Measurements from ENCODE around the gene NIPAL3.

NIPAL3 gene

GRCh38 chr1:24400065-24400464, 15.5 kb upstream of the NIPAL3 start:
- no peaks in the 10 kb centered on the region for H3K79me2 ChIP-seq (ENCODE audit: insufficient read depth, low read length)
- H3K27me3 ChIP-seq (ENCODE audit: low read length), result no peaks in the 10 kb centered on the region
- peaks cover 6% of the 10 kb centered on the region; the same call in 1 of the 2 replicates for H3F3A ChIP-seq (ENCODE audit: insufficient read depth)
- 0 out of 2 replicates have a peak, but pooled peaks cover 2% of the 10 kb centered on the region for H3K36me3 ChIP-seq (ENCODE audit: low read length)
- no peak overlapping the region for H3K27ac ChIP-seq (ENCODE audit: low read depth, low read length)
- no peak overlapping the region for H2AFZ ChIP-seq (ENCODE audit: low read depth, low read length, severe bottlenecking)
- H3K4me2 ChIP-seq (ENCODE audit: low read depth, low read length, poor library complexity, severe bottlenecking), result no peak overlapping the region
- TF ChIP-seq EZH2phosphoT487 (conservative IDR thresholded peaks at IDR 0.05; ENCODE audit: low read length) (no peak), CTCF (IDR thresholded peaks at IDR 0.05; ENCODE audit: insufficient read depth, low read length, poor library complexity, severe bottlenecking) (no peak)
- no peaks in the 10 kb centered on the region for H3K9me3 ChIP-seq (ENCODE audit: insufficient read depth, low read length)
- no peaks in the 10 kb centered on the region for H3K9me2 ChIP-seq (replicated peaks; ENCODE audit: insufficient read depth, low read length)
- no peaks in the 10 kb centered on the region for H4K20me1 ChIP-seq (ENCODE audit: low read depth, low read length)
- no peak overlapping the region for H3K4me3 ChIP-seq (ENCODE audit: insufficient read depth, low read length, poor library complexity, severe bottlenecking)
- H3K9ac ChIP-seq (ENCODE audit: low read length), result no peak overlapping the region

- TF ChIP-seq EZH2phosphoT487 (conservative IDR thresholded peaks at IDR 0.05; ENCODE audit: low read length), result no peak
- no peaks in the 10 kb centered on the region for H3K9me2 ChIP-seq (replicated peaks; ENCODE audit: insufficient read depth, low read length)
- H3K27ac ChIP-seq (ENCODE audit: low read depth, low read length), result no peak overlapping the region
- no peak overlapping the region for H3K9ac ChIP-seq (ENCODE audit: low read length)
- H3K27me3 ChIP-seq (ENCODE audit: low read length), result no peaks in the 10 kb centered on the region
- no peaks in the 10 kb centered on the region for H3K79me2 ChIP-seq (ENCODE audit: insufficient read depth, low read length)
- no peak overlapping the region for H3K4me2 ChIP-seq (ENCODE audit: low read depth, low read length, poor library complexity, severe bottlenecking)
- peaks cover 6% of the 10 kb centered on the region; the same call in 1 of the 2 replicates for H3F3A ChIP-seq (ENCODE audit: insufficient read depth)
- H3K36me3 ChIP-seq (ENCODE audit: low read length), result 0 out of 2 replicates have a peak, but pooled peaks cover 2% of the 10 kb centered on the region
- no peak overlapping the region for H3K4me3 ChIP-seq (ENCODE audit: insufficient read depth, low read length, poor library complexity, severe bottlenecking)
- no peaks in the 10 kb centered on the region for H3K9me3 ChIP-seq (ENCODE audit: insufficient read depth, low read length)
- H4K20me1 ChIP-seq (ENCODE audit: low read depth, low read length), result no peaks in the 10 kb centered on the region
- H2AFZ ChIP-seq (ENCODE audit: low read depth, low read length, severe bottlenecking), result no peak overlapping the region
These were observed 11.8 kb upstream of the NIPAL3 start for GRCh38 chr1:24403806-24404205.

GRCh38 chr1:24406788-24407187, 8.8 kb upstream of the NIPAL3 start:
- no peaks in the 10 kb centered on the region for H4K20me1 ChIP-seq (ENCODE audit: low read depth, low read length)
- H2AFZ ChIP-seq (ENCODE audit: low read depth, low read length, severe bottlenecking), result no peak overlapping the region
- no peaks in the 10 kb centered on the region for H3K9me2 ChIP-seq (replicated peaks; ENCODE audit: insufficient read depth, low read length)
- TF ChIP-seq EZH2phosphoT487 (conservative IDR thresholded peaks at IDR 0.05; ENCODE audit: low read length), result no peak
- TF ChIP-seq CTCF (IDR thresholded peaks at IDR 0.05; ENCODE audit: insufficient read depth, low read length, poor library complexity, severe bottlenecking), result no peak
- no peaks in the 10 kb centered on the region for H3K27me3 ChIP-seq (ENCODE audit: low read length)
- H3K9ac ChIP-seq (ENCODE audit: low read length), result no peak overlapping the region
- H3K36me3 ChIP-seq (ENCODE audit: low read length), result no peaks in the 10 kb centered on the region
- no peak overlapping the region for H3K4me3 ChIP-seq (ENCODE audit: insufficient read depth, low read length, poor library complexity, severe bottlenecking)
- no peaks in the 10 kb centered on the region for H3K9me3 ChIP-seq (ENCODE audit: insufficient read depth, low read length)
- 0 out of 2 replicates have a peak, but pooled peaks cover 6% of the 10 kb centered on the region for H3F3A ChIP-seq (ENCODE audit: insufficient read depth)
- H3K79me2 ChIP-seq (ENCODE audit: insufficient read depth, low read length), result no peaks in the 10 kb centered on the region
- H3K27ac ChIP-seq (ENCODE audit: low read depth, low read length), result no peak overlapping the region
- no peak overlapping the region for H3K4me2 ChIP-seq (ENCODE audit: low read depth, low read length, poor library complexity, severe bottlenecking)

GRCh38 chr1:24409535-24409934, 6.1 kb upstream of the NIPAL3 start:
- Histone ChIP-seq H2AFZ (ENCODE audit: low read depth, low read length, severe bottlenecking) (no peak overlapping the region), H3K4me2 (ENCODE audit: low read depth, low read length, poor library complexity, severe bottlenecking) (no peak overlapping the region), H4K20me1 (ENCODE audit: low read depth, low read length) (no peaks in the 10 kb centered on the region), H3K27ac (ENCODE audit: low read depth, low read length) (no peak overlapping the region), H3K9ac (ENCODE audit: low read length) (no peak overlapping the region), H3K9me3 (ENCODE audit: insufficient read depth, low read length) (no peaks in the 10 kb centered on the region), H3K79me2 (ENCODE audit: insufficient read depth, low read length) (no peaks in the 10 kb centered on the region), H3K36me3 (ENCODE audit: low read length) (no peaks in the 10 kb centered on the region), H3F3A (ENCODE audit: insufficient read depth) (peaks cover 9% of the 10 kb centered on the region; the same call in 1 of the 2 replicates), H3K4me3 (ENCODE audit: insufficient read depth, low read length, poor library complexity, severe bottlenecking) (no peak overlapping the region), H3K27me3 (ENCODE audit: low read length) (no peaks in the 10 kb centered on the region), H3K9me2 (replicated peaks; ENCODE audit: insufficient read depth, low read length) (no peaks in the 10 kb centered on the region)
- TF ChIP-seq EZH2phosphoT487 (conservative IDR thresholded peaks at IDR 0.05; ENCODE audit: low read length) (no peak), CTCF (IDR thresholded peaks at IDR 0.05; ENCODE audit: insufficient read depth, low read length, poor library complexity, severe bottlenecking) (no peak)

All from SU-DHL-6 (cell line).